Measurements from ENCODE around the gene ESRRA. TPM values are rescaled to one million over a fixed set of nuclear protein-coding genes. Genes with fewer than 3 reads are reported as not detected.
A peak's percentile ranks its signal among the peaks of the same experiment; 100 is the strongest.

Gene ESRRA
- total RNA-seq, 1 donor from 2014 or later = 28.1 TPM

DNA sequence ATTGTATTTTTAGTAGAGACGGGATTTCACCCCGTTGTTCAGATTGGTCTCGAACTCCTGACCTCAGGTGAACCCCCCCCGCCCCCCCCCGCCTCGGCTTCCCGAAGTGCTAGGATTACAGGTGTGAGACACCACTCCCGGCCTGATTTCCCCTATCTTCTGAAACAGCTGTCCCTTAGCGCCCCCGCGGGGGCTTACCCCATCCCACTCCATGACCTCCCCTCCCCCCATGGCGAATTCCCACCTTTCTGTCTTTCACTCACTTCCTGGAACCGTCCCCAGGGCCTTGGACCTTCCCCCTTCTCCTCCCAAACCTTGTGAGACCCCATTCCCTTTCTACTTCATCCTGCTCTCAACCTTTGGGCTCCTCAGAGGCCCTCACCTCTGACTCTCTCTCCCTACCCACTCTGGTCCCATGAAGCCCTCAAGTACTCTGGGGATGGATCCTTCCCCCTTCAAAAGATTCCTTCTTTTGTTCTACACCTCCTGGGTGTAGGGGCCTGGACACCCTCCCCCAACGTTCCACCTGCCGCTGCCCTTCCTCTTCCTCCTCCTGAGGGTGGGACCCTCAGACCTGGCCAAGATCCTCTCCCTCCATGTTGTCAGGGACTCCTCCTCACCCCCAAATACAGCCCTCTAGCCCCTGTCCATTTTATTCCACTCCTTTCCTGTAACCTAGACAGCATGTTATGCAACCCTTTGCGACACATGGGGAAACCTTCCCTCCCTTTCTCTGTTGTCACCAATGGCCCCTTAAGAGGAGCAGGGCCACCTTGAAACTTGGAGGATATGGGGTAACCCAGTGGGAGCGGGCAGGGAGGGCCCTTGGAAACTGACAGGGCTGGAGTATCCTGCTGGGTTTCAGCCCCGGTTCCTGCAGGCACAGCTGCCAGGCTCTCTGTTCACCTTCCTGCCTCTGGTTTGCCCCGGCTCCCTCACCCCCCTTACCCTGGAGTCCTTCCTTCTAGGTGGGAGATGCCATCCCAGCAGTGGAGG is 13.7 kb downstream of the ESRRA start:
- peaks cover 10% of the 10 kb centered on the region for H3K36me3 Mint-ChIP-seq (ENCODE audit: insufficient read depth)
- no peak for DNase-seq (ENCODE audit: low spot score, unreplicated experiment)

DNA sequence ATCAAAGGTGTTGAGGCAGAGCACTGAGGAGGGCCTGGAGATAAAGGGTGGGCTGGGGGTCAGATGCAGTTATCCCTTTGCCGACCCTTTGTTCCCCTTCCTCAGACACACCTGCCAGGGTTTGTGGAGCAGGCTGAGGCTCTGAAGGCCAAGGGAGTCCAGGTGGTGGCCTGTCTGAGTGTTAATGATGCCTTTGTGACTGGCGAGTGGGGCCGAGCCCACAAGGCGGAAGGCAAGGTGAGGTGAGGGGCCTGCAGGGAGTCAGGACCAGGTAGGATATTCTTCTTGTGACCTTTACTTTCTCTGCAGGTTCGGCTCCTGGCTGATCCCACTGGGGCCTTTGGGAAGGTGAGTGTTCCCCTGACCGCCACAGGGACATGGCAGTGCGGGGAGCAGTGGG is 15.2 kb downstream of the ESRRA start:
- Mint-ChIP-seq H3K27ac (peak overlapping the region; percentile 71), H3K4me1 (ENCODE audit: low read depth) (peaks cover 11% of the 10 kb centered on the region), H3K36me3 (ENCODE audit: insufficient read depth) (peaks cover 5% of the 10 kb centered on the region), H3K4me3 (ENCODE audit: low read depth) (no peak overlapping the region), H3K27me3 (no peaks in the 10 kb centered on the region), H3K9me3 (ENCODE audit: low read depth) (no peaks in the 10 kb centered on the region)
- no peak for DNase-seq (ENCODE audit: low spot score, unreplicated experiment)
- TF ChIP-seq, protein P1, sequence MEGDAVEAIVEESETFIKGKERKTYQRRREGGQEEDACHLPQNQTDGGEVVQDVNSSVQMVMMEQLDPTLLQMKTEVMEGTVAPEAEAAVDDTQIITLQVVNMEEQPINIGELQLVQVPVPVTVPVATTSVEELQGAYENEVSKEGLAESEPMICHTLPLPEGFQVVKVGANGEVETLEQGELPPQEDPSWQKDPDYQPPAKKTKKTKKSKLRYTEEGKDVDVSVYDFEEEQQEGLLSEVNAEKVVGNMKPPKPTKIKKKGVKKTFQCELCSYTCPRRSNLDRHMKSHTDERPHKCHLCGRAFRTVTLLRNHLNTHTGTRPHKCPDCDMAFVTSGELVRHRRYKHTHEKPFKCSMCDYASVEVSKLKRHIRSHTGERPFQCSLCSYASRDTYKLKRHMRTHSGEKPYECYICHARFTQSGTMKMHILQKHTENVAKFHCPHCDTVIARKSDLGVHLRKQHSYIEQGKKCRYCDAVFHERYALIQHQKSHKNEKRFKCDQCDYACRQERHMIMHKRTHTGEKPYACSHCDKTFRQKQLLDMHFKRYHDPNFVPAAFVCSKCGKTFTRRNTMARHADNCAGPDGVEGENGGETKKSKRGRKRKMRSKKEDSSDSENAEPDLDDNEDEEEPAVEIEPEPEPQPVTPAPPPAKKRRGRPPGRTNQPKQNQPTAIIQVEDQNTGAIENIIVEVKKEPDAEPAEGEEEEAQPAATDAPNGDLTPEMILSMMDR (IDR thresholded peaks at IDR 0.05; ENCODE audit: unreplicated experiment) = no peak

More for the DNA sequence above, 13.7 kb downstream of the ESRRA start:
- Mint-ChIP-seq H3K4me1 (ENCODE audit: low read depth) (peaks cover 11% of the 10 kb centered on the region), H3K4me3 (ENCODE audit: low read depth) (peak overlapping the region; percentile 92), H3K27me3 (no peaks in the 10 kb centered on the region), H3K9me3 (ENCODE audit: low read depth) (no peaks in the 10 kb centered on the region), H3K27ac (peak overlapping the region; percentile 85)
- TF ChIP-seq, protein P1 (IDR thresholded peaks at IDR 0.05; ENCODE audit: unreplicated experiment) = no peak

DNA sequence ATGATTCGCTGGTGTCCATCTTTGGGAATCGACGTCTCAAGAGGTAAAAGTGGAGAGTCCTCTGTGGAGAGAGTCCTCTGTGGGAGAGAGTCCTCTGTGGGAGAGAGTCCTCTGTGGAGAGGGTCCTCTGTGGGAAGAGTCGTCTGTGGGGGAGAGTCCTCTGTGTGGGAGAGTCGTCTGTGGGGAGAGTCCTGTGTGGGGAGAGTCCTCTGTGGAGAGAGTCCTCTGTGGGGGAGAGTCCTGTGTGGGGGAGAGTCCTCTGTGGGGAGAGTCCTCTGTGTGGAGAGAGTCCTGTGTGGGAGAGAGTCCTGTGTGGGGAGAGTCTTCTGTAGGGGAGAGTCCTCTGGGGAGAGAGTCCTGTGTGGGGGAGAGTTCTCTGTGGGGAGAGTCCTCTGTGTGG is 15.7 kb downstream of the ESRRA start:
- H3K4me1 Mint-ChIP-seq (ENCODE audit: low read depth) = peaks cover 11% of the 10 kb centered on the region
- TF ChIP-seq, protein P1 (IDR thresholded peaks at IDR 0.05; ENCODE audit: unreplicated experiment) = no peak
- H3K27me3 Mint-ChIP-seq = no peaks in the 10 kb centered on the region
- no peak overlapping the region for H3K4me3 Mint-ChIP-seq (ENCODE audit: low read depth)
- peaks cover 5% of the 10 kb centered on the region for H3K36me3 Mint-ChIP-seq (ENCODE audit: insufficient read depth)
- no peaks in the 10 kb centered on the region for H3K9me3 Mint-ChIP-seq (ENCODE audit: low read depth)
- DNase-seq (ENCODE audit: low spot score, unreplicated experiment) = no peak
- H3K27ac Mint-ChIP-seq = peak overlapping the region; percentile 71

DNA sequence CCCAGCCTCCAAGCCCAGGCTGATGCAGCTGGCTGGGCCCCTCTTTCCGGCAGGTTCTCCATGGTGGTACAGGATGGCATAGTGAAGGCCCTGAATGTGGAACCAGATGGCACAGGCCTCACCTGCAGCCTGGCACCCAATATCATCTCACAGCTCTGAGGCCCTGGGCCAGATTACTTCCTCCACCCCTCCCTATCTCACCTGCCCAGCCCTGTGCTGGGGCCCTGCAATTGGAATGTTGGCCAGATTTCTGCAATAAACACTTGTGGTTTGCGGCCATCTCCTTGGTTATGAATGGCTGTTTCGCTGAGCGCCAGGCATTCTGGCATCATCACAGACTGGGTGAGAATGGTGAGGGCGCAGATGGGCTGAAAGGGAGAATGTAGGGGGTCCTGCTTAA is 16.2 kb downstream of the ESRRA start:
- no peak overlapping the region for H3K4me3 Mint-ChIP-seq (ENCODE audit: low read depth)
- H3K4me1 Mint-ChIP-seq (ENCODE audit: low read depth) = peaks cover 9% of the 10 kb centered on the region
- TF ChIP-seq, protein P1 (IDR thresholded peaks at IDR 0.05; ENCODE audit: unreplicated experiment) = no peak
- H3K27ac Mint-ChIP-seq = no peak overlapping the region
- peaks cover 5% of the 10 kb centered on the region for H3K36me3 Mint-ChIP-seq (ENCODE audit: insufficient read depth)
- H3K9me3 Mint-ChIP-seq (ENCODE audit: low read depth) = no peaks in the 10 kb centered on the region
- no peaks in the 10 kb centered on the region for H3K27me3 Mint-ChIP-seq
- no peak for DNase-seq (ENCODE audit: low spot score, unreplicated experiment)

DNA sequence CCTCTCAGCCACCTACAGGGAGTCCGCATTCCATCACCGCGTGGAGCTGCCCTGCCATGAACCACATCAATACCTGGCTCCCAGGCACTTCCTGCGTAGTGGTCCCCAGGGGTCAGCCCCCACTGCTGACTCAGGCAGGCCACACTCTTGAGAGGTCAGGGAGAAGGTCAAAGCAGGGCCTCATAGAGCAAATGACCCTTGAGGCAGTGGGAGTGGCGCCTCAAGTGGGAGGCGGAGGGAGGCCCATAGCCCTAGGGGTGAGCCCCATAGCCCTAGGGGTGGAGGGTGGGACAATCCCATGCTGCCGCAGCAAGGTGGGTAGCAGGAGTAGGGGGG is 17.6 kb downstream of the ESRRA start:
- no peak for DNase-seq (ENCODE audit: low spot score, unreplicated experiment)
- H3K27me3 Mint-ChIP-seq = peaks cover 2% of the 10 kb centered on the region
- H3K27ac Mint-ChIP-seq = no peak overlapping the region
- H3K4me3 Mint-ChIP-seq (ENCODE audit: low read depth) = no peak overlapping the region
- TF ChIP-seq, protein P1 (IDR thresholded peaks at IDR 0.05; ENCODE audit: unreplicated experiment) = no peak
- H3K9me3 Mint-ChIP-seq (ENCODE audit: low read depth) = no peaks in the 10 kb centered on the region
- peaks cover 5% of the 10 kb centered on the region for H3K4me1 Mint-ChIP-seq (ENCODE audit: low read depth)
- peaks cover 5% of the 10 kb centered on the region for H3K36me3 Mint-ChIP-seq (ENCODE audit: insufficient read depth)
